ENCODE measurements around the gene SMAD6.

SMAD6 gene

DNA sequence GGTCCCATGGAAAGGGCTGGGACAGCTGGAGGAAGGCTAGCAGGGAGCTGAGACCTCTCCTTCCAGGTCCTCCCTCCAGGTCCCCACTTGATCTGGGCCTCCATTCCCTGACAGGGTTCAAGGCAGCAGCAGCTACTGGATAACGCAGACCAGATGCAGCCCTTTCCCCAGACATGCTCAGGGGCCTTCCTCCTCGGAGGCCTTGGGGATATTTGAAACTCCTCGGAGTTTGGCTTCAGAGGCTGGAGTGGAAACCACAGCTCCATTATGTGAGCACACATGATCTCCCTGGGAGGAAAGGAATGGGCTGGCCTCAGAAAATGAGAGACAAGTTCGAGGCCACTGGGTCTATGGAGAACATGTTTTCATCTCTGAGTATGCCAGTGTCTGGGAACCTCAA lies 119.3 kb downstream of the SMAD6 start:
- no peaks in the 10 kb centered on the region for H4K20me1 ChIP-seq (ENCODE audit: insufficient read depth, low read length)
- H3K4me3 ChIP-seq (ENCODE audit: low read length), result no peak overlapping the region
- no peak overlapping the region for H3K9ac ChIP-seq (ENCODE audit: low read length)
- no peaks in the 10 kb centered on the region for H3K27me3 ChIP-seq (replicated peaks; ENCODE audit: insufficient read depth, low read length)
- TF ChIP-seq CTCF (IDR thresholded peaks at IDR 0.05; ENCODE audit: low read length), result no peak
- TF ChIP-seq EZH2 (optimal IDR thresholded peaks at IDR 0.05; ENCODE audit: low read depth, low read length), result no peak
- no peak for TF ChIP-seq EZH2phosphoT487 (IDR thresholded peaks at IDR 0.05; ENCODE audit: low read length)
- H3K9me3 ChIP-seq (replicated peaks; ENCODE audit: insufficient read depth, low read length), result no peaks in the 10 kb centered on the region
- H3K36me3 ChIP-seq (replicated peaks; ENCODE audit: insufficient read depth, low read length), result no peaks in the 10 kb centered on the region
- H2AFZ ChIP-seq (ENCODE audit: low read length), result no peak overlapping the region
- H3K4me2 ChIP-seq (ENCODE audit: low read depth, low read length), result no peak overlapping the region
- H3K79me2 ChIP-seq (ENCODE audit: low read length), result no peaks in the 10 kb centered on the region
- H3K4me1 ChIP-seq (ENCODE audit: low read length), result no peaks in the 10 kb centered on the region
- no peak overlapping the region for H3K27ac ChIP-seq (ENCODE audit: low read length)
- no peak for DNase-seq
- no peaks in the 10 kb centered on the region for H3K9me2 ChIP-seq (replicated peaks; ENCODE audit: insufficient read depth, low read length)
- H3F3A ChIP-seq (ENCODE audit: insufficient read depth, low read length), result no peaks in the 10 kb centered on the region

DNA sequence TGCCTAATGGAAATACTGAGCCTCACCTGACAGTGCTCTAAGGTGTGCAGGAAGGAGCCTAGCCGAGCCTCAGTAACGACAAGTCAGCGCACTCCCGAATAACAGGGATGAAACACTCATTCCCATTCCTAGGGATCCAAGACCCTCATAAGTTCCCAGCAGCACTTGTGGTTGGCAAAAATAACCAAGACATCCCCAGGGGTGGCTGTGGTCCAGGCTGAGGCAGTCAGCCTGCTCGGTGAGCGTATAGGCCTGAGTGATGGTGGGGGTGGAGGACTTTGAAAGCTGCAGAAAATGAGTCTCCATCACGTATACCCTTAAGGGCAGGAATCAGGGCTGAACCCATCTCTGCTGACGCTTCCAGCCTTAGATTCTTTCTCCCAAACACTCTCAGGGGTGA lies 120.1 kb downstream of the SMAD6 start:
- H3K36me3 ChIP-seq (replicated peaks; ENCODE audit: insufficient read depth, low read length), result no peaks in the 10 kb centered on the region
- no peak overlapping the region for H2AFZ ChIP-seq (ENCODE audit: low read length)
- H3K27ac ChIP-seq (ENCODE audit: low read length), result no peak overlapping the region
- no peak for DNase-seq
- no peaks in the 10 kb centered on the region for H3K27me3 ChIP-seq (replicated peaks; ENCODE audit: insufficient read depth, low read length)
- H3K79me2 ChIP-seq (ENCODE audit: low read length), result no peaks in the 10 kb centered on the region
- H4K20me1 ChIP-seq (ENCODE audit: insufficient read depth, low read length), result no peaks in the 10 kb centered on the region
- no peaks in the 10 kb centered on the region for H3K9me3 ChIP-seq (replicated peaks; ENCODE audit: insufficient read depth, low read length)
- no peak overlapping the region for H3K9ac ChIP-seq (ENCODE audit: low read length)
- H3F3A ChIP-seq (ENCODE audit: insufficient read depth, low read length), result no peaks in the 10 kb centered on the region
- no peak for TF ChIP-seq CTCF (IDR thresholded peaks at IDR 0.05; ENCODE audit: low read length)
- no peak for TF ChIP-seq EZH2 (optimal IDR thresholded peaks at IDR 0.05; ENCODE audit: low read depth, low read length)
- no peak for TF ChIP-seq EZH2phosphoT487 (IDR thresholded peaks at IDR 0.05; ENCODE audit: low read length)
- H3K4me1 ChIP-seq (ENCODE audit: low read length), result no peaks in the 10 kb centered on the region
- H3K9me2 ChIP-seq (replicated peaks; ENCODE audit: insufficient read depth, low read length), result no peaks in the 10 kb centered on the region
- no peak overlapping the region for H3K4me3 ChIP-seq (ENCODE audit: low read length)
- no peak overlapping the region for H3K4me2 ChIP-seq (ENCODE audit: low read depth, low read length)

DNA sequence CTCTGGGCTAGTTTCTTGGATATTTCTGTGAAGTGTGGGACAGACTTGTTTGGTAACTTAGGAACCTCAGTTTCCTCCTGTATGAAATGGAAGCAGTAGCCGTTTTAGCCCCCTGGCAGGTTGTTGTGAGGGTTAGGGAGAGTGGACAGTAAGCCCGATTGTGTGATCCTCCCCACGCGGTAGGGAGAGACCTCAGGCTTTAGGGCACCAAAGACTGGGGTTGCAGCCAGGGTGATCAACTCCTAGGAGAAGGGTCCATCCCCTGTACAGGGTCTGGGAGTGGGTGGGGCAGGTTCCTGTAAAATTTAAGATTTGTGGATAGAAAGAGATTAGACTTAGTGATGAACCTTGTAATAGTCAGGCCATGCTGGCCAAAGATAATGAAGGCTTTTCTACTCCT lies 120.5 kb downstream of the SMAD6 start:
- H4K20me1 ChIP-seq (ENCODE audit: insufficient read depth, low read length), result no peaks in the 10 kb centered on the region
- no peaks in the 10 kb centered on the region for H3K4me1 ChIP-seq (ENCODE audit: low read length)
- H3K79me2 ChIP-seq (ENCODE audit: low read length), result no peaks in the 10 kb centered on the region
- no peak overlapping the region for H2AFZ ChIP-seq (ENCODE audit: low read length)
- no peaks in the 10 kb centered on the region for H3F3A ChIP-seq (ENCODE audit: insufficient read depth, low read length)
- no peak for TF ChIP-seq EZH2 (optimal IDR thresholded peaks at IDR 0.05; ENCODE audit: low read depth, low read length)
- no peak for TF ChIP-seq EZH2phosphoT487 (IDR thresholded peaks at IDR 0.05; ENCODE audit: low read length)
- no peak for TF ChIP-seq CTCF (IDR thresholded peaks at IDR 0.05; ENCODE audit: low read length)
- no peak overlapping the region for H3K4me2 ChIP-seq (ENCODE audit: low read depth, low read length)
- H3K4me3 ChIP-seq (ENCODE audit: low read length), result no peak overlapping the region
- no peaks in the 10 kb centered on the region for H3K27me3 ChIP-seq (replicated peaks; ENCODE audit: insufficient read depth, low read length)
- H3K9me3 ChIP-seq (replicated peaks; ENCODE audit: insufficient read depth, low read length), result no peaks in the 10 kb centered on the region
- no peak for DNase-seq
- H3K36me3 ChIP-seq (replicated peaks; ENCODE audit: insufficient read depth, low read length), result no peaks in the 10 kb centered on the region
- H3K27ac ChIP-seq (ENCODE audit: low read length), result no peak overlapping the region
- H3K9ac ChIP-seq (ENCODE audit: low read length), result no peak overlapping the region
- H3K9me2 ChIP-seq (replicated peaks; ENCODE audit: insufficient read depth, low read length), result no peaks in the 10 kb centered on the region

All from MM.1S (cell line).